Esophagus squamous epithelium (tissue), 4 donors: ENCODE measurements around the gene FURIN.

Source experiments
- CTCF ChIP-seq, 6 experiments: fragments of 450-650 bp in 4 of 6; fragments of 200-600 bp in 2 of 6; sonication (generic) in 2 of 6; IDR thresholded peaks; one replicate each; pipeline ENCODE4 v1.5.1; 2016 to 2019; ENCODE audit warnings: antibody characterized with exemption in 6 of 6, mild to moderate bottlenecking in 4 of 6, moderate library complexity in 4 of 6
- POLR2A ChIP-seq, 4 donors: fragments of 450-650 bp; IDR thresholded peaks; one replicate each; pipeline ENCODE4 v1.6.1; 2017; ENCODE audit warnings: antibody characterized with exemption in 4 of 4, mild to moderate bottlenecking in 4 of 4, moderate library complexity in 3 of 4

- no peak for TF ChIP-seq CTCF (IDR thresholded peaks at IDR 0.05)
- no peak for TF ChIP-seq POLR2A (IDR thresholded peaks at IDR 0.05)
Observed at GRCh38 chr15:90859234-90860131, 8.9 kb upstream of the FURIN start.
